WI38 (cell line): Measurements from ENCODE around the gene ELMO1.

Experiments
- H3K4me3 ChIP-seq: 2 replicates; pipeline ENCODE4 v1.5.1; 2011; ENCODE audit warnings: low read depth, mild to moderate bottlenecking, control low read depth, low read length
- CTCF ChIP-seq: IDR thresholded peaks from 2 replicates; pipeline ENCODE4 v1.5.1; 2012; ENCODE audit warnings: low read depth, mild to moderate bottlenecking, control low read depth, low read length

The ELMO1 gene

GRCh38 chr7:37481722-37482288 is 33.1 kb upstream of the ELMO1 start:
- H3K4me3 ChIP-seq, result no peak overlapping the region
- TF ChIP-seq CTCF, result no peak

- no peak overlapping the region for H3K4me3 ChIP-seq
- no peak for TF ChIP-seq CTCF
Measured at GRCh38 chr7:37481154-37481553, 32.5 kb upstream of the ELMO1 start.

- no peak for TF ChIP-seq CTCF
- H3K4me3 ChIP-seq, result no peak overlapping the region
Measured at GRCh38 chr7:37480041-37481031, 31.7 kb upstream of the ELMO1 start.

GRCh38 chr7:37476881-37477450 is 28.3 kb upstream of the ELMO1 start:
- no peak overlapping the region for H3K4me3 ChIP-seq
- no peak for TF ChIP-seq CTCF

GRCh38 chr7:37476428-37476827 is 27.8 kb upstream of the ELMO1 start:
- TF ChIP-seq CTCF, result no peak
- H3K4me3 ChIP-seq, result no peak overlapping the region

GRCh38 chr7:37475646-37476045 is 27.0 kb upstream of the ELMO1 start:
- no peak overlapping the region for H3K4me3 ChIP-seq
- TF ChIP-seq CTCF, result no peak

GRCh38 chr7:37471619-37472018 is 23.0 kb upstream of the ELMO1 start:
- no peak for TF ChIP-seq CTCF
- no peak overlapping the region for H3K4me3 ChIP-seq
